Superior temporal gyrus (tissue), 1 donor: ENCODE data around the gene MKLN1.

Source experiments
- DNase-seq: peaks from one replicate; pipeline ENCODE4 v3.0.0-alpha.2; 2016; ENCODE audit errors: extremely low spot score

The MKLN1 gene

GRCh38 chr7:131354390-131354789, 26.7 kb downstream of the MKLN1 start:
- no peak for DNase-seq

- DNase-seq, result no peak
Observed at GRCh38 chr7:131355917-131356777, 28.5 kb downstream of the MKLN1 start.

GRCh38 chr7:131357282-131357880, 29.7 kb downstream of the MKLN1 start:
- no peak for DNase-seq

- no peak for DNase-seq
Observed at GRCh38 chr7:131358636-131359035, 31.0 kb downstream of the MKLN1 start.

- DNase-seq, result no peak
Observed at GRCh38 chr7:131359136-131359776, 31.6 kb downstream of the MKLN1 start.

- no peak for DNase-seq
Observed at GRCh38 chr7:131363719-131364118, 36.0 kb downstream of the MKLN1 start.

GRCh38 chr7:131364767-131365344, 37.2 kb downstream of the MKLN1 start:
- DNase-seq, result no peak

GRCh38 chr7:131365838-131366237, 38.2 kb downstream of the MKLN1 start:
- no peak for DNase-seq

- no peak for DNase-seq
Observed at GRCh38 chr7:131369354-131369753, 41.7 kb downstream of the MKLN1 start.

- DNase-seq, result no peak
Observed at GRCh38 chr7:131370523-131370968, 42.9 kb downstream of the MKLN1 start.

- no peak for DNase-seq
Observed at GRCh38 chr7:131371411-131371810, 43.7 kb downstream of the MKLN1 start.

GRCh38 chr7:131372554-131372953, 44.9 kb downstream of the MKLN1 start:
- DNase-seq, result no peak

GRCh38 chr7:131374821-131375220, 47.1 kb downstream of the MKLN1 start:
- no peak for DNase-seq

GRCh38 chr7:131381069-131381838, 53.6 kb downstream of the MKLN1 start:
- no peak for DNase-seq

- DNase-seq, result no peak
Observed at GRCh38 chr7:131383417-131384285, 56.0 kb downstream of the MKLN1 start.

- DNase-seq, result no peak
Observed at GRCh38 chr7:131384286-131384635, 56.6 kb downstream of the MKLN1 start.

- no peak for DNase-seq
Observed at GRCh38 chr7:131385039-131385605, 57.4 kb downstream of the MKLN1 start.

- no peak for DNase-seq
Observed at GRCh38 chr7:131388126-131388525, 60.5 kb downstream of the MKLN1 start.

GRCh38 chr7:131390275-131390674, 62.6 kb downstream of the MKLN1 start:
- DNase-seq, result no peak

- DNase-seq, result no peak
Observed at GRCh38 chr7:131391145-131391544, 63.5 kb downstream of the MKLN1 start.
